ENCODE measurements around the gene RSPH3.

DNA sequence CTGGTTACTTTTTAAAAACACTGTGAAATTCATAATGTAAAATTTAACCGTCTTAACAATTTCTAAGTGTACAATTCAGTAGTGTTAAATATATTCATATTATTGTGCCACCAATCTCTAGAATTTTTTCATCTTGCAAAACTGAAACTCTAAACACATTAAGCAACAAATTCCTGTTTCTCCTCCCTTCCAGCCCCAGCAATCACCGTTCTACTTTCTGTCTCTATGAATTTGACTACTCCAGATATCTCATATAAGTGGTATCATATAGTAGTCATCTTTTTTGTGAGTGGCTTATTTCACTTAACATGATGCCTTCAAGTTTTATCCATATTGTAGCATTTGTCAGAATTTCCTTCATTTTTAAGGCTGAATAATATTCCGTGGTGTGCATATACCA is 44.7 kb downstream of the RSPH3 start:
- TF ChIP-seq GATA2 (IDR thresholded peaks at IDR 0.05; ENCODE audit: low read depth, low read length) (no peak), GATA3 (IDR thresholded peaks at IDR 0.05; ENCODE audit: low read depth, low read length) (no peak)
